HCT116 (cell line): Measurements from ENCODE around the gene PRKG1. TPM values are rescaled to one million over a fixed set of nuclear protein-coding genes. Genes with fewer than 3 reads are reported as not detected.

Source experiments
- ATAC-seq: fragments of 200-7000 bp; cut with Tn5 transposase; 2 replicates; pipeline ENCODE4 v1.9.1; 2020; ENCODE audit warnings: mild to moderate bottlenecking, moderate library complexity
- BruUV-seq: library from RNA; stranded (reverse); fragments of 400-500 nt; replicated peaks from 2 replicates; lab custom pipeline; 2021; lab: Mats Ljungman, UMichigan
- CTCF ChIA-PET: fragments of 300-600 bp; sonication (Branson Sonifier 250); formaldehyde crosslinking; loops from one replicate; lab custom pipeline; 2021; ENCODE audit warnings: antibody characterized with exemption; lab: Charles Lee
- POLR2A ChIA-PET: fragments of 300-600, 350-600 bp; sonication (Branson Sonifier 250); formaldehyde crosslinking; loops from one replicate; lab custom pipeline; 2021; ENCODE audit warnings: antibody characterized with exemption; lab: Charles Lee
- RAD21 ChIA-PET, 2 experiments: fragments of 300-600 bp; sonication (Branson Sonifier 250); formaldehyde crosslinking; loops; one replicate each; lab custom pipeline; 2023; ENCODE audit warnings: low total read pairs in 2 of 2; ENCODE audit not compliant: uncharacterized antibody in 2 of 2, unreplicated experiment in 2 of 2, low non-redundant PET in 1 of 2; lab: Charles Lee
- DNase-seq: peaks from one replicate; pipeline ENCODE4 v3.0.0-alpha.2; 2010; ENCODE audit warnings: low read depth, low spot score
- H2AFZ ChIP-seq: fragments of 200-600 bp; shearing (Covaris generic), sonication (generic); 2 replicates; pipeline ENCODE4 v1.6.1; 2017; ENCODE audit warnings: low read depth, mixed run types, mixed read lengths, antibody characterized with exemption, low read length; ENCODE audit not compliant: poor library complexity, severe bottlenecking
- H3K27ac ChIP-seq: 2 replicates; pipeline ENCODE4 v1.5.1; 2012; ENCODE audit warnings: low read depth, low read length
- H3K27me3 ChIP-seq: fragments of 200-600 bp; sonication (generic); 2 replicates; pipeline ENCODE4 v1.6.1; 2016; ENCODE audit warnings: mixed run types, low read length, mixed read lengths; ENCODE audit not compliant: insufficient read depth
- H3K36me3 ChIP-seq, 2 experiments: fragments of 200-500 bp in 1 of 2; fragments of 200-600 bp in 1 of 2; sonication (Bioruptor generic) in 1 of 2; sonication (generic) in 1 of 2; 2 replicates each; pipeline versions ENCODE4 v1.5.1 to v1.6.1; 2014 to 2016; ENCODE audit warnings: low read length in 2 of 2, inconsistent platforms in 1 of 2, mixed read lengths in 1 of 2, mixed run types in 1 of 2; ENCODE audit not compliant: insufficient read depth in 2 of 2, control insufficient read depth in 1 of 2
- H3K4me1 ChIP-seq, 2 experiments: fragments of 200-600 bp in 1 of 2; sonication (generic) in 1 of 2; 2 replicates each; pipeline versions ENCODE4 v1.5.1 to v1.6.1; 2012 to 2017; ENCODE audit warnings: low read length in 2 of 2, inconsistent platforms in 1 of 2, mild to moderate bottlenecking in 1 of 2, mixed read lengths in 1 of 2, mixed run types in 1 of 2, moderate library complexity in 1 of 2; ENCODE audit not compliant: insufficient read depth in 2 of 2, control insufficient read depth in 1 of 2
- H3K4me2 ChIP-seq: fragments of 200-600 bp; sonication (generic); 2 replicates; pipeline ENCODE4 v1.6.1; 2017; ENCODE audit warnings: mixed run types, low read length, mixed read lengths
- H3K4me3 ChIP-seq, 2 experiments: fragments of 200-600 bp in 1 of 2; sonication (generic) in 1 of 2; replicated peaks in 1 of 2; 2 replicates each; pipeline ENCODE4 v1.5.1; 2011 to 2016; ENCODE audit warnings: low read length in 2 of 2, control low read depth in 1 of 2, low read depth in 1 of 2, mild to moderate bottlenecking in 1 of 2, mixed read lengths in 1 of 2, mixed run types in 1 of 2
- H3K79me2 ChIP-seq: fragments of 200-600 bp; sonication (generic); 2 replicates; pipeline ENCODE4 v1.6.1; 2017; ENCODE audit warnings: mild to moderate bottlenecking, mixed run types, low read length, moderate library complexity, mixed read lengths; ENCODE audit not compliant: insufficient read depth
- H3K9ac ChIP-seq: fragments of 200-600 bp; sonication (generic); 2 replicates; pipeline ENCODE4 v1.6.1; 2016; ENCODE audit warnings: low read length, mixed read lengths
- H3K9me2 ChIP-seq: fragments of 200-600 bp; sonication (generic), shearing (Covaris generic); 2 replicates; pipeline ENCODE4 v1.6.1; 2017; ENCODE audit warnings: mixed run types, mild to moderate bottlenecking, moderate library complexity; ENCODE audit not compliant: insufficient read depth
- H3K9me3 ChIP-seq, 2 experiments: fragments of 200-500 bp in 1 of 2; fragments of 200-600 bp in 1 of 2; sonication (Bioruptor generic) in 1 of 2; sonication (generic) in 1 of 2; 2 replicates each; pipeline ENCODE4 v1.6.1; 2014 to 2017; ENCODE audit warnings: low read length in 2 of 2, mixed read lengths in 2 of 2, inconsistent platforms in 1 of 2, low read depth in 1 of 2, mild to moderate bottlenecking in 1 of 2, mixed run types in 1 of 2, moderate library complexity in 1 of 2; ENCODE audit not compliant: control insufficient read depth in 1 of 2, insufficient read depth in 1 of 2
- H4K20me1 ChIP-seq: fragments of 200-600 bp; sonication (generic), shearing (Covaris generic); 2 replicates; pipeline ENCODE4 v1.6.1; 2017; ENCODE audit warnings: mixed run types, mild to moderate bottlenecking, moderate library complexity; ENCODE audit not compliant: insufficient read depth
- CBX3 ChIP-seq: IDR thresholded peaks from 2 replicates; pipeline ENCODE4 v1.6.1; 2012; ENCODE audit warnings: low read depth
- ELF1 ChIP-seq: IDR thresholded peaks from 2 replicates; pipeline ENCODE4 v1.6.1; 2012; ENCODE audit warnings: low read depth, borderline replicate concordance
- EZH2 ChIP-seq: fragments of 200-600 bp; sonication (generic); IDR thresholded peaks from 2 replicates; pipeline ENCODE4 v1.6.1; 2017; ENCODE audit warnings: antibody characterized with exemption, mixed run types
- EZH2phosphoT487 ChIP-seq: fragments of 200-600 bp; IDR thresholded peaks from 2 replicates; pipeline ENCODE4 v1.6.1; 2018; ENCODE audit warnings: antibody characterized with exemption, borderline replicate concordance
- POLR2A ChIP-seq: IDR thresholded peaks from 2 replicates; pipeline ENCODE4 v1.7.0; 2011; ENCODE audit warnings: borderline replicate concordance; ENCODE audit not compliant: insufficient read depth, insufficient read length; ENCODE audit errors: extremely low read depth
- SP1 ChIP-seq: IDR thresholded peaks from 2 replicates; pipeline ENCODE4 v1.6.1; 2012; ENCODE audit warnings: low read depth
- SRF ChIP-seq: IDR thresholded peaks from 2 replicates; pipeline ENCODE4 v1.6.1; 2012; ENCODE audit warnings: low read depth
- ZNF274 ChIP-seq: fragments of 200-500 bp; sonication (Bioruptor generic); IDR thresholded peaks from 2 replicates; pipeline ENCODE4 v1.6.1; 2014; ENCODE audit warnings: mild to moderate bottlenecking, low read depth, low read length, inconsistent platforms
- intact Hi-C: fragments of 100-400 bp; cut with micrococcal nuclease; formaldehyde crosslinking; loops from 2 replicates; pipeline ENCODE4 v1.10.0; 2022
- total RNA-seq: library from RNA; stranded (reverse); gene quantifications from one replicate; pipeline ENCODE4 v1.2.1, GENCODE V29; 2021; ENCODE audit not compliant: unreplicated experiment
- TF ChIP-seq, protein P1 (sequence below), 3 experiments: fragments of 200-600 bp in 1 of 3; sonication (generic) in 1 of 3; IDR thresholded peaks in 2 of 3; conservative IDR thresholded peaks in 1 of 3; 2 replicates each; pipeline ENCODE4 v1.5.1; 2012 to 2017; ENCODE audit warnings: low read depth in 2 of 3, low read length in 2 of 3, antibody characterized with exemption in 1 of 3, borderline replicate concordance in 1 of 3, control low read depth in 1 of 3, mild to moderate bottlenecking in 1 of 3, mixed read lengths in 1 of 3, mixed run types in 1 of 3, moderate library complexity in 1 of 3; ENCODE audit not compliant: insufficient read depth in 1 of 3
- TF ChIP-seq, protein P2 (sequence below): IDR thresholded peaks from 2 replicates; pipeline ENCODE4 v1.6.1; 2012
- TF ChIP-seq, protein P3 (sequence below): IDR thresholded peaks from 2 replicates; pipeline ENCODE4 v1.6.1; 2011; ENCODE audit warnings: mild to moderate bottlenecking, low read length, moderate library complexity; ENCODE audit not compliant: insufficient replicate concordance; ENCODE audit errors: extremely low read depth
- TF ChIP-seq, protein P4 (sequence below): IDR thresholded peaks from 2 replicates; pipeline ENCODE4 v1.6.1; 2012
- TF ChIP-seq, protein P5 (sequence below): IDR thresholded peaks from 2 replicates; pipeline ENCODE4 v1.6.1; 2012; ENCODE audit warnings: low read depth

Gene PRKG1
- total RNA-seq, 1 experiment from 2014 or later: 1.4 TPM

DNA sequence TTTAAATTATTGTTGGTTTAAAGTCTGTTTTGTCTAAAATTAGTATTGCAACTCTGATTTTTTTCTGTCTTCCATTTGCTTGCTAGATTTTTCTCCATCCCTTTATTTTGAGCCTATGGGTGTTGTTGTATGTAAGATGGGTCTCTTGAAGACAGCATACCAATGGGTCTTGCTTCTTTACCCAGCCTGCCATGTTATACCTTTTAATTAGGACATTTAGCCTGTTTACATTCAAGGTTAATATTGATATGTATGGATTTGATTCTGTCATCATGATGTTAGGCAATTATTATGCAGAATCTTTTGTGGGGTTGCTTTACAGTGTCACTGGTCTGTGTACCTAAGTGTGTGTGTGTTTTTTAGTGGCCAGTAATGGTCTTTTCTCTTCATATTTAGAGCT lies 906.5 kb downstream of the PRKG1 start (continued):
- TF ChIP-seq, protein P1, sequence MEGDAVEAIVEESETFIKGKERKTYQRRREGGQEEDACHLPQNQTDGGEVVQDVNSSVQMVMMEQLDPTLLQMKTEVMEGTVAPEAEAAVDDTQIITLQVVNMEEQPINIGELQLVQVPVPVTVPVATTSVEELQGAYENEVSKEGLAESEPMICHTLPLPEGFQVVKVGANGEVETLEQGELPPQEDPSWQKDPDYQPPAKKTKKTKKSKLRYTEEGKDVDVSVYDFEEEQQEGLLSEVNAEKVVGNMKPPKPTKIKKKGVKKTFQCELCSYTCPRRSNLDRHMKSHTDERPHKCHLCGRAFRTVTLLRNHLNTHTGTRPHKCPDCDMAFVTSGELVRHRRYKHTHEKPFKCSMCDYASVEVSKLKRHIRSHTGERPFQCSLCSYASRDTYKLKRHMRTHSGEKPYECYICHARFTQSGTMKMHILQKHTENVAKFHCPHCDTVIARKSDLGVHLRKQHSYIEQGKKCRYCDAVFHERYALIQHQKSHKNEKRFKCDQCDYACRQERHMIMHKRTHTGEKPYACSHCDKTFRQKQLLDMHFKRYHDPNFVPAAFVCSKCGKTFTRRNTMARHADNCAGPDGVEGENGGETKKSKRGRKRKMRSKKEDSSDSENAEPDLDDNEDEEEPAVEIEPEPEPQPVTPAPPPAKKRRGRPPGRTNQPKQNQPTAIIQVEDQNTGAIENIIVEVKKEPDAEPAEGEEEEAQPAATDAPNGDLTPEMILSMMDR (IDR thresholded peaks at IDR 0.05 in 2 of 3, conservative IDR thresholded peaks at IDR 0.05 in 1 of 3; ENCODE audit: borderline replicate concordance in 1 of 3, insufficient read depth in 1 of 3, low read depth in 2 of 3, low read length in 2 of 3): no peak
- TF ChIP-seq SRF (no peak), SP1 (no peak), POLR2A (no peak)
- TF ChIP-seq, protein P2, sequence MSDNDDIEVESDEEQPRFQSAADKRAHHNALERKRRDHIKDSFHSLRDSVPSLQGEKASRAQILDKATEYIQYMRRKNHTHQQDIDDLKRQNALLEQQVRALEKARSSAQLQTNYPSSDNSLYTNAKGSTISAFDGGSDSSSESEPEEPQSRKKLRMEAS: no peak

DNA sequence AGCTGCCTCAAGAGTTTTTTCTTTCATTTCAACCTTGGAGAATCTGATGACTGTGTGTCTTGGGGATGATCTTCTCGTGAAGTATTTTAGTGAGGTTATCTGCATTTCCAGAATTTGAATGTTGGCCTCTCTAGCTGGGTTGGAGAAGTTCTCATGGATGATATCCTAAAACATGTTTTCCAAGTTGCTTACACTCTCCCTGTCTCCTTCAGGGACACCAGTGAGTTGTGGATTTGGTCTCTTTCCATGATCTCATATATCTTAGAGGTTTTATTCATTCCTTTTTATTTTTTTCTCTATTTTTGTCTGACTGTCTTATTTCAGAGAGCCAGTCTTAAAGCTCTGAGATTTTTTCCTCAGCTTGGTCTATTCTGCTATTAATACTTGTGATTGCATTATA lies 907.4 kb downstream of the PRKG1 start:
- no peaks in the 10 kb centered on the region for H3K9me2 ChIP-seq
- H3K27ac ChIP-seq: no peak overlapping the region
- no peak overlapping the region for H2AFZ ChIP-seq
- no peak overlapping the region for H3K4me2 ChIP-seq
- no TSS peak for BruUV-seq
- ChIA-PET POLR2A (no interaction called here), RAD21 (no interaction called here), CTCF (no interaction called here)
- H3K4me1 ChIP-seq: no peaks in the 10 kb centered on the region
- intact Hi-C loops: no loop called here
- no peaks in the 10 kb centered on the region for H3K9me3 ChIP-seq
- H3K9ac ChIP-seq: no peak overlapping the region
- H3K4me3 ChIP-seq: no peak overlapping the region
- H3K36me3 ChIP-seq: no peaks in the 10 kb centered on the region
- ATAC-seq (no peak), DNase-seq (no peak)
- no peaks in the 10 kb centered on the region for H4K20me1 ChIP-seq
- no peaks in the 10 kb centered on the region for H3K79me2 ChIP-seq
- H3K27me3 ChIP-seq: peaks cover 11% of the 10 kb centered on the region; the same call in 1 of the 2 replicates
- no peak for TF ChIP-seq SRF
- TF ChIP-seq CBX3: no peak
- TF ChIP-seq, protein P3, sequence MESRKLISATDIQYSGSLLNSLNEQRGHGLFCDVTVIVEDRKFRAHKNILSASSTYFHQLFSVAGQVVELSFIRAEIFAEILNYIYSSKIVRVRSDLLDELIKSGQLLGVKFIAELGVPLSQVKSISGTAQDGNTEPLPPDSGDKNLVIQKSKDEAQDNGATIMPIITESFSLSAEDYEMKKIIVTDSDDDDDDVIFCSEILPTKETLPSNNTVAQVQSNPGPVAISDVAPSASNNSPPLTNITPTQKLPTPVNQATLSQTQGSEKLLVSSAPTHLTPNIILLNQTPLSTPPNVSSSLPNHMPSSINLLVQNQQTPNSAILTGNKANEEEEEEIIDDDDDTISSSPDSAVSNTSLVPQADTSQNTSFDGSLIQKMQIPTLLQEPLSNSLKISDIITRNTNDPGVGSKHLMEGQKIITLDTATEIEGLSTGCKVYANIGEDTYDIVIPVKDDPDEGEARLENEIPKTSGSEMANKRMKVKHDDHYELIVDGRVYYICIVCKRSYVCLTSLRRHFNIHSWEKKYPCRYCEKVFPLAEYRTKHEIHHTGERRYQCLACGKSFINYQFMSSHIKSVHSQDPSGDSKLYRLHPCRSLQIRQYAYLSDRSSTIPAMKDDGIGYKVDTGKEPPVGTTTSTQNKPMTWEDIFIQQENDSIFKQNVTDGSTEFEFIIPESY: no peak
- TF ChIP-seq, protein P1 (IDR thresholded peaks at IDR 0.05 in 2 of 3, conservative IDR thresholded peaks at IDR 0.05 in 1 of 3; ENCODE audit: borderline replicate concordance in 1 of 3, insufficient read depth in 1 of 3, low read depth in 2 of 3, low read length in 2 of 3): no peak
- TF ChIP-seq, protein P4, sequence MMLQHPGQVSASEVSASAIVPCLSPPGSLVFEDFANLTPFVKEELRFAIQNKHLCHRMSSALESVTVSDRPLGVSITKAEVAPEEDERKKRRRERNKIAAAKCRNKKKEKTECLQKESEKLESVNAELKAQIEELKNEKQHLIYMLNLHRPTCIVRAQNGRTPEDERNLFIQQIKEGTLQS: no peak
- TF ChIP-seq, protein P2: no peak
- no peak for TF ChIP-seq ELF1
- no peak for TF ChIP-seq EZH2phosphoT487
- TF ChIP-seq, protein P5, sequence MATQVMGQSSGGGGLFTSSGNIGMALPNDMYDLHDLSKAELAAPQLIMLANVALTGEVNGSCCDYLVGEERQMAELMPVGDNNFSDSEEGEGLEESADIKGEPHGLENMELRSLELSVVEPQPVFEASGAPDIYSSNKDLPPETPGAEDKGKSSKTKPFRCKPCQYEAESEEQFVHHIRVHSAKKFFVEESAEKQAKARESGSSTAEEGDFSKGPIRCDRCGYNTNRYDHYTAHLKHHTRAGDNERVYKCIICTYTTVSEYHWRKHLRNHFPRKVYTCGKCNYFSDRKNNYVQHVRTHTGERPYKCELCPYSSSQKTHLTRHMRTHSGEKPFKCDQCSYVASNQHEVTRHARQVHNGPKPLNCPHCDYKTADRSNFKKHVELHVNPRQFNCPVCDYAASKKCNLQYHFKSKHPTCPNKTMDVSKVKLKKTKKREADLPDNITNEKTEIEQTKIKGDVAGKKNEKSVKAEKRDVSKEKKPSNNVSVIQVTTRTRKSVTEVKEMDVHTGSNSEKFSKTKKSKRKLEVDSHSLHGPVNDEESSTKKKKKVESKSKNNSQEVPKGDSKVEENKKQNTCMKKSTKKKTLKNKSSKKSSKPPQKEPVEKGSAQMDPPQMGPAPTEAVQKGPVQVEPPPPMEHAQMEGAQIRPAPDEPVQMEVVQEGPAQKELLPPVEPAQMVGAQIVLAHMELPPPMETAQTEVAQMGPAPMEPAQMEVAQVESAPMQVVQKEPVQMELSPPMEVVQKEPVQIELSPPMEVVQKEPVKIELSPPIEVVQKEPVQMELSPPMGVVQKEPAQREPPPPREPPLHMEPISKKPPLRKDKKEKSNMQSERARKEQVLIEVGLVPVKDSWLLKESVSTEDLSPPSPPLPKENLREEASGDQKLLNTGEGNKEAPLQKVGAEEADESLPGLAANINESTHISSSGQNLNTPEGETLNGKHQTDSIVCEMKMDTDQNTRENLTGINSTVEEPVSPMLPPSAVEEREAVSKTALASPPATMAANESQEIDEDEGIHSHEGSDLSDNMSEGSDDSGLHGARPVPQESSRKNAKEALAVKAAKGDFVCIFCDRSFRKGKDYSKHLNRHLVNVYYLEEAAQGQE: no peak
- no peak for TF ChIP-seq ZNF274
- no peak for TF ChIP-seq POLR2A
- no peak for TF ChIP-seq EZH2
